HEK293T (cell line): ENCODE measurements around the gene ADAP1.
"Not testable (repeated sequence)": the region's sequence is repeated elsewhere in the genome, so short reads cannot be mapped to it uniquely, and the experiment has no call there.

ENCODE experiments used
- ELF4 ChIP-seq: fragments of 450-650 bp; IDR thresholded peaks from 2 replicates; pipeline ENCODE4 v1.6.1; 2017; ENCODE audit warnings: antibody characterized with exemption
- FOXA1 ChIP-seq: fragments of 450-650 bp; IDR thresholded peaks from 2 replicates; pipeline ENCODE4 v1.6.1; 2016; ENCODE audit warnings: mild to moderate bottlenecking
- PKNOX1 ChIP-seq: fragments of 450-650 bp; IDR thresholded peaks from 2 replicates; pipeline ENCODE4 v1.6.1; 2016
- SP1 ChIP-seq: fragments of 450-650 bp; IDR thresholded peaks from 2 replicates; pipeline ENCODE4 v1.6.1; 2017
- TARDBP ChIP-seq: fragments of 450-650 bp; IDR thresholded peaks from 2 replicates; pipeline ENCODE4 v1.6.1; 2016
- ZNF384 ChIP-seq: fragments of 450-650 bp; IDR thresholded peaks from 2 replicates; pipeline ENCODE4 v1.6.1; 2016

GRCh38 chr7:943793-944192, 10.7 kb downstream of the ADAP1 start:
- not testable (repeated sequence) for TF ChIP-seq ELF4, ZNF384, SP1, FOXA1, TARDBP, PKNOX1
